ENCODE measurements around the gene ERMARD. TPM values are rescaled to one million over a fixed set of nuclear protein-coding genes. Genes with fewer than 3 reads are reported as not detected.

The ERMARD gene
- total RNA-seq, 4 donors from 2014 or later, result 10.3 to 21.4 (median 17.6) TPM

GRCh38 chr6:169830876-169831275 is 79.5 kb downstream of the ERMARD start:
- no peak overlapping the region for H3K27ac ChIP-seq
- H3K9me3 ChIP-seq, result peaks cover 0 to 4% (median 0%) of the 10 kb centered on the region in 3 donors
- TF ChIP-seq POLR2A (IDR thresholded peaks at IDR 0.05) (no peak), CTCF (IDR thresholded peaks at IDR 0.05) (no peak)
- intact Hi-C loops (cut with DNase I), result loop anchor here (10.0 kb wide), 2 partner anchors 124 to 694 kb away; no protein-coding TSS in a partner anchor
- H3K27me3 ChIP-seq, result peaks cover 0 to 15% (median 0%) of the 10 kb centered on the region in 4 donors
- no peak overlapping the region for H3K4me3 ChIP-seq
- no peak for DNase-seq
- no peaks in the 10 kb centered on the region for H3K36me3 ChIP-seq
- peaks cover 0 to 17% (median 10%) of the 10 kb centered on the region in 3 donors for H3K4me1 ChIP-seq
- 71 to 77% methylated on average over 5 to 7 of the region's 12 CpGs for WGBS, 2 donors

Other genes with a start within 250 kb of the ERMARD start
- gene WDR27, start 49.6 kb upstream of the ERMARD start, total RNA-seq, result 10 to 100 TPM; 12.4 to 38.7 (median 27.6) TPM
- gene C6orf120, start 49.5 kb upstream of the ERMARD start, total RNA-seq, result 10 to 100 TPM; 14.8 to 29.0 (median 21.7) TPM
- gene PHF10, start 27.1 kb upstream of the ERMARD start, total RNA-seq, result 10 to 100 TPM; 25.8 to 67.9 (median 31.5) TPM
- 1 to 10 TPM in 3 of 4 donors, under 1 TPM in 1; 0.94 to 3.1 (median 1.4) TPM for gene DYNLT2, start 50 bp upstream of the ERMARD start, total RNA-seq

Measured in esophagus squamous epithelium (tissue), 5 donors.